HCT116 (cell line): ENCODE results near the gene ACE. TPM values are rescaled to one million over a fixed set of nuclear protein-coding genes. Genes with fewer than 3 reads are reported as not detected.

ENCODE experiments used
- ATAC-seq: fragments of 200-7000 bp; cut with Tn5 transposase; 2 replicates; pipeline ENCODE4 v1.9.1; 2020; ENCODE audit warnings: mild to moderate bottlenecking, moderate library complexity
- BruUV-seq: library from RNA; stranded (reverse); fragments of 400-500 nt; replicated peaks from 2 replicates; lab custom pipeline; 2021; lab: Mats Ljungman, UMichigan
- CTCF ChIA-PET: fragments of 300-600 bp; sonication (Branson Sonifier 250); formaldehyde crosslinking; loops from one replicate; lab custom pipeline; 2021; ENCODE audit warnings: antibody characterized with exemption; lab: Charles Lee
- POLR2A ChIA-PET: fragments of 300-600, 350-600 bp; sonication (Branson Sonifier 250); formaldehyde crosslinking; loops from one replicate; lab custom pipeline; 2021; ENCODE audit warnings: antibody characterized with exemption; lab: Charles Lee
- RAD21 ChIA-PET, 2 experiments: fragments of 300-600 bp; sonication (Branson Sonifier 250); formaldehyde crosslinking; loops; one replicate each; lab custom pipeline; 2023; ENCODE audit warnings: low total read pairs in 2 of 2; ENCODE audit not compliant: uncharacterized antibody in 2 of 2, unreplicated experiment in 2 of 2, low non-redundant PET in 1 of 2; lab: Charles Lee
- DNase-seq: peaks from one replicate; pipeline ENCODE4 v3.0.0-alpha.2; 2010; ENCODE audit warnings: low read depth, low spot score
- H2AFZ ChIP-seq: fragments of 200-600 bp; shearing (Covaris generic), sonication (generic); 2 replicates; pipeline ENCODE4 v1.6.1; 2017; ENCODE audit warnings: low read depth, mixed run types, mixed read lengths, antibody characterized with exemption, low read length; ENCODE audit not compliant: poor library complexity, severe bottlenecking
- H3K27ac ChIP-seq: 2 replicates; pipeline ENCODE4 v1.5.1; 2012; ENCODE audit warnings: low read depth, low read length
- H3K27me3 ChIP-seq: fragments of 200-600 bp; sonication (generic); 2 replicates; pipeline ENCODE4 v1.6.1; 2016; ENCODE audit warnings: mixed run types, low read length, mixed read lengths; ENCODE audit not compliant: insufficient read depth
- H3K36me3 ChIP-seq, 2 experiments: fragments of 200-500 bp in 1 of 2; fragments of 200-600 bp in 1 of 2; sonication (Bioruptor generic) in 1 of 2; sonication (generic) in 1 of 2; 2 replicates each; pipeline versions ENCODE4 v1.5.1 to v1.6.1; 2014 to 2016; ENCODE audit warnings: low read length in 2 of 2, inconsistent platforms in 1 of 2, mixed read lengths in 1 of 2, mixed run types in 1 of 2; ENCODE audit not compliant: insufficient read depth in 2 of 2, control insufficient read depth in 1 of 2
- H3K4me1 ChIP-seq, 2 experiments: fragments of 200-600 bp in 1 of 2; sonication (generic) in 1 of 2; 2 replicates each; pipeline versions ENCODE4 v1.5.1 to v1.6.1; 2012 to 2017; ENCODE audit warnings: low read length in 2 of 2, inconsistent platforms in 1 of 2, mild to moderate bottlenecking in 1 of 2, mixed read lengths in 1 of 2, mixed run types in 1 of 2, moderate library complexity in 1 of 2; ENCODE audit not compliant: insufficient read depth in 2 of 2, control insufficient read depth in 1 of 2
- H3K4me2 ChIP-seq: fragments of 200-600 bp; sonication (generic); 2 replicates; pipeline ENCODE4 v1.6.1; 2017; ENCODE audit warnings: mixed run types, low read length, mixed read lengths
- H3K4me3 ChIP-seq, 2 experiments: fragments of 200-600 bp in 1 of 2; sonication (generic) in 1 of 2; replicated peaks in 1 of 2; 2 replicates each; pipeline ENCODE4 v1.5.1; 2011 to 2016; ENCODE audit warnings: low read length in 2 of 2, control low read depth in 1 of 2, low read depth in 1 of 2, mild to moderate bottlenecking in 1 of 2, mixed read lengths in 1 of 2, mixed run types in 1 of 2
- H3K79me2 ChIP-seq: fragments of 200-600 bp; sonication (generic); 2 replicates; pipeline ENCODE4 v1.6.1; 2017; ENCODE audit warnings: mild to moderate bottlenecking, mixed run types, low read length, moderate library complexity, mixed read lengths; ENCODE audit not compliant: insufficient read depth
- H3K9ac ChIP-seq: fragments of 200-600 bp; sonication (generic); 2 replicates; pipeline ENCODE4 v1.6.1; 2016; ENCODE audit warnings: low read length, mixed read lengths
- H3K9me2 ChIP-seq: fragments of 200-600 bp; sonication (generic), shearing (Covaris generic); 2 replicates; pipeline ENCODE4 v1.6.1; 2017; ENCODE audit warnings: mixed run types, mild to moderate bottlenecking, moderate library complexity; ENCODE audit not compliant: insufficient read depth
- H3K9me3 ChIP-seq, 2 experiments: fragments of 200-500 bp in 1 of 2; fragments of 200-600 bp in 1 of 2; sonication (Bioruptor generic) in 1 of 2; sonication (generic) in 1 of 2; 2 replicates each; pipeline ENCODE4 v1.6.1; 2014 to 2017; ENCODE audit warnings: low read length in 2 of 2, mixed read lengths in 2 of 2, inconsistent platforms in 1 of 2, low read depth in 1 of 2, mild to moderate bottlenecking in 1 of 2, mixed run types in 1 of 2, moderate library complexity in 1 of 2; ENCODE audit not compliant: control insufficient read depth in 1 of 2, insufficient read depth in 1 of 2
- H4K20me1 ChIP-seq: fragments of 200-600 bp; sonication (generic), shearing (Covaris generic); 2 replicates; pipeline ENCODE4 v1.6.1; 2017; ENCODE audit warnings: mixed run types, mild to moderate bottlenecking, moderate library complexity; ENCODE audit not compliant: insufficient read depth
- CBX3 ChIP-seq: IDR thresholded peaks from 2 replicates; pipeline ENCODE4 v1.6.1; 2012; ENCODE audit warnings: low read depth
- CEBPB ChIP-seq: IDR thresholded peaks from 2 replicates; pipeline ENCODE4 v1.6.1; 2012; ENCODE audit warnings: low read depth
- EGR1 ChIP-seq: IDR thresholded peaks from 2 replicates; pipeline ENCODE4 v1.6.1; 2012; ENCODE audit warnings: low read depth
- ELF1 ChIP-seq: IDR thresholded peaks from 2 replicates; pipeline ENCODE4 v1.6.1; 2012; ENCODE audit warnings: low read depth, borderline replicate concordance
- EZH2 ChIP-seq: fragments of 200-600 bp; sonication (generic); IDR thresholded peaks from 2 replicates; pipeline ENCODE4 v1.6.1; 2017; ENCODE audit warnings: antibody characterized with exemption, mixed run types
- EZH2phosphoT487 ChIP-seq: fragments of 200-600 bp; IDR thresholded peaks from 2 replicates; pipeline ENCODE4 v1.6.1; 2018; ENCODE audit warnings: antibody characterized with exemption, borderline replicate concordance
- FOSL1 ChIP-seq: IDR thresholded peaks from 2 replicates; pipeline ENCODE4 v1.6.1; 2012; ENCODE audit warnings: low read depth
- POLR2A ChIP-seq: IDR thresholded peaks from 2 replicates; pipeline ENCODE4 v1.7.0; 2011; ENCODE audit warnings: borderline replicate concordance; ENCODE audit not compliant: insufficient read depth, insufficient read length; ENCODE audit errors: extremely low read depth
- POLR2AphosphoS5 ChIP-seq: IDR thresholded peaks from 2 replicates; pipeline ENCODE4 v1.6.1; 2011; ENCODE audit warnings: mild to moderate bottlenecking, low read depth, low read length, moderate library complexity
- RAD21 ChIP-seq: IDR thresholded peaks from 2 replicates; pipeline ENCODE4 v1.6.1; 2012; ENCODE audit warnings: low read depth, mild to moderate bottlenecking
- SRF ChIP-seq: IDR thresholded peaks from 2 replicates; pipeline ENCODE4 v1.6.1; 2012; ENCODE audit warnings: low read depth
- TCF7L2 ChIP-seq: IDR thresholded peaks from 2 replicates; pipeline ENCODE4 v1.7.0; 2011; ENCODE audit warnings: borderline replicate concordance, inconsistent platforms; ENCODE audit not compliant: insufficient read depth, insufficient read length; ENCODE audit errors: extremely low read depth
- YY1 ChIP-seq: IDR thresholded peaks from 2 replicates; pipeline ENCODE4 v1.6.1; 2011; ENCODE audit warnings: low read length, low read depth, moderate library complexity, mild to moderate bottlenecking; ENCODE audit not compliant: insufficient replicate concordance; ENCODE audit errors: extremely low read depth
- ZFX ChIP-seq: fragments of 450-650 bp; IDR thresholded peaks from 2 replicates; pipeline ENCODE4 v1.6.1; 2017
- ZNF274 ChIP-seq: fragments of 200-500 bp; sonication (Bioruptor generic); IDR thresholded peaks from 2 replicates; pipeline ENCODE4 v1.6.1; 2014; ENCODE audit warnings: mild to moderate bottlenecking, low read depth, low read length, inconsistent platforms
- intact Hi-C: fragments of 100-400 bp; cut with micrococcal nuclease; formaldehyde crosslinking; loops from 2 replicates; pipeline ENCODE4 v1.10.0; 2022
- total RNA-seq: library from RNA; stranded (reverse); gene quantifications from one replicate; pipeline ENCODE4 v1.2.1, GENCODE V29; 2021; ENCODE audit not compliant: unreplicated experiment
- TF ChIP-seq, protein P1 (sequence below): IDR thresholded peaks from 2 replicates; pipeline ENCODE4 v1.6.1; 2012
- TF ChIP-seq, protein P2 (sequence below): IDR thresholded peaks from 2 replicates; pipeline ENCODE4 v1.6.1; 2012

The ACE gene
- total RNA-seq, 1 experiment from 2014 or later, result 7.7 TPM

DNA sequence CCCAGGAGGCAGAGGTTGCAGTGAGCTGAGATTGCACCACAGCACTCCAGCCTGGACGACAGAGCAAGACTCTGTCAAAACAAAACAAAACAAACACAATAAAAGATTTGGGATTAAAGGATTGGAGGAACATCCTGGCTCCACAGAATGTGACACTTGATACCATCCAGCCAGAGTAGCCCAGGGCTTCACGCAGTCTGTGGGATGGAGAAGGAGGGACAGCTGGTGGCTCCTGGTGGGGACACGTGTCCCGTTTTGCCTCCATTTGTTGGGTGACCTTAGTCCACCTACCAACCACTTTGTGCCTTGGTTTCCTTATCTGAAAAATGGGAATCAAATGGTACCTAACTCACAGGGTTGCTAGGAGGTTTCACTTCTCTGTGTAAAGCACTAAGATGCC lies 18.4 kb upstream of the ACE start:
- no peaks in the 10 kb centered on the region for H3K27me3 ChIP-seq
- ChIA-PET RAD21 (no interaction called here), CTCF (interaction anchor here (5.0 kb wide), 1 partner anchor 20 kb away, joined by 17 read pairs; no protein-coding TSS in a partner anchor), POLR2A (interaction anchor here (1.3 kb wide), 1 partner anchor 13 kb away, joined by 4 read pairs; no protein-coding TSS in a partner anchor)
- intact Hi-C loops, result no loop called here
- H3K36me3 ChIP-seq, result no peaks in the 10 kb centered on the region
- no peak overlapping the region for H3K9ac ChIP-seq
- no peaks in the 10 kb centered on the region for H3K79me2 ChIP-seq
- no peaks in the 10 kb centered on the region for H4K20me1 ChIP-seq
- H3K4me3 ChIP-seq, result no peak overlapping the region
- no peak for TF ChIP-seq EGR1
- TF ChIP-seq, protein P1, sequence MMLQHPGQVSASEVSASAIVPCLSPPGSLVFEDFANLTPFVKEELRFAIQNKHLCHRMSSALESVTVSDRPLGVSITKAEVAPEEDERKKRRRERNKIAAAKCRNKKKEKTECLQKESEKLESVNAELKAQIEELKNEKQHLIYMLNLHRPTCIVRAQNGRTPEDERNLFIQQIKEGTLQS, result no peak
- no TSS peak for BruUV-seq
- peaks cover 9 to 49% of the 10 kb centered on the region in 2 experiments for H3K4me1 ChIP-seq
- no peaks in the 10 kb centered on the region for H3K9me3 ChIP-seq
- H3K27ac ChIP-seq, result no peak overlapping the region
- no peak overlapping the region for H3K4me2 ChIP-seq
- ATAC-seq, result no peak
- H3K9me2 ChIP-seq, result no peaks in the 10 kb centered on the region
- H2AFZ ChIP-seq, result no peak overlapping the region
- no peak for DNase-seq

DNA sequence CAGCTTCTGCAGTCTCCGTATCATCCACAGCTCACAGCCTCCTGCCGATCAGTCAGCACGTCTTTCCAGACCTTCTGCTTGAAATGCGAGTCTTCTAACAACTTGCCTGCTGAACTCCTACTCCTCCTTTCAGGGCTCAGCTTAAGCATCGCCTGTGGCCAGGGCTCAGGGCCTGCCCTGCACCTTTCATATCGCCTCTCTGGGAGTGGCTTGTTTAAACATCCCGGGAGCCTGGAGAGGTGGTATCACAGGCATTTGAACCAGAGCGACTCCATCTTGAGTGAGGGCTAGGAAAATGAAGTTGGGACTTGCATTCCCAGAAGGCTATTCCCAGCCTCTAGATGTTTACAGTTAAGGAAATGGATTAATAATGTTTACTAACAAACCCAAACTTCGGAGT lies 16.8 kb upstream of the ACE start:
- Histone ChIP-seq H3K9me3 (no peaks in the 10 kb centered on the region), H3K9ac (no peak overlapping the region), H3K27ac (no peak overlapping the region), H2AFZ (no peak overlapping the region), H3K79me2 (no peaks in the 10 kb centered on the region), H3K36me3 (no peaks in the 10 kb centered on the region), H3K4me2 (no peak overlapping the region), H3K27me3 (no peaks in the 10 kb centered on the region), H3K9me2 (no peaks in the 10 kb centered on the region), H4K20me1 (no peaks in the 10 kb centered on the region), H3K4me3 (no peak overlapping the region), H3K4me1 (peaks cover 9 to 38% of the 10 kb centered on the region in 2 experiments)
- ChIA-PET RAD21 (no interaction called here), POLR2A (interaction anchor here (1.9 to 2.6 kb wide), 3 partner anchors 14 to 313 kb away, joined by 5 to 10 read pairs (median 9); partner anchors contain the start of genes CCDC47, CYB561 and DDX42), CTCF (interaction anchor here (0.9 to 5.0 kb wide), 2 partner anchors 18 to 19 kb away, joined by 3 to 17 read pairs; no protein-coding TSS in a partner anchor)
- TF ChIP-seq CEBPB (no peak), SRF (no peak), EZH2 (no peak), POLR2A (no peak), FOSL1 (no peak), TCF7L2 (no peak), POLR2AphosphoS5 (no peak), CBX3 (no peak), RAD21 (no peak), ZNF274 (no peak), YY1 (no peak), EZH2phosphoT487 (no peak), ZFX (no peak), EGR1 (no peak), ELF1 (no peak)
- TF ChIP-seq, protein P2, sequence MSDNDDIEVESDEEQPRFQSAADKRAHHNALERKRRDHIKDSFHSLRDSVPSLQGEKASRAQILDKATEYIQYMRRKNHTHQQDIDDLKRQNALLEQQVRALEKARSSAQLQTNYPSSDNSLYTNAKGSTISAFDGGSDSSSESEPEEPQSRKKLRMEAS, result no peak
- ATAC-seq, result no peak
- intact Hi-C loops, result no loop called here
- BruUV-seq, result no TSS peak
- DNase-seq, result no peak
